Heart left ventricle (tissue), 13 donors: ENCODE measurements around the gene STPG1.

Source experiments
- POLR2A ChIP-seq, 2 donors: fragments of 450-650 bp; IDR thresholded peaks; one replicate each; pipeline ENCODE4 v1.6.1; 2017; ENCODE audit warnings: antibody characterized with exemption in 2 of 2, mild to moderate bottlenecking in 2 of 2, moderate library complexity in 2 of 2
- TF ChIP-seq, protein P1 (sequence below), 12 donors: fragments of 200-600 bp; sonication (generic) in 4 of 12; IDR thresholded peaks; one replicate each; pipeline versions ENCODE4 v1.5.0 to v1.8.0; 2018 to 2022; ENCODE audit warnings: antibody characterized with exemption in 12 of 12, mild to moderate bottlenecking in 5 of 12
- donor health status: ischemic (EF 13 %, LVEDD 7.1; RV severe dilation, severe dysfunction).
- donor health status: DM: no; HTN: yes; CAD: no.
- donor health status: DM: no; HTN: no; CAD: no.
- donor health status: ischemic (EF 25% LVEDD 6.9; RV normal size, moderate dysfunction).
- donor health status: ischemic (EF 25% LVEDD 5.7; RV mildly dilated, moderate dysfunction).
- donor health status: ischemic (EF 35%, LVEDD 5.7; RV mildly dilated, moderate dysfunction).
- donor health status: nonischemic (EF 11% LVEDD 7.7; RV severe dilation, severe dysfunction).
- donor health status: DM: yes; HTN: yes; CAD: no.
- donor health status: PGD.
- donor health status: ischemic (EF 29% LVEDD 5.4; RV normal size, mild dysfunction).
- donor health status: nonischemic (EF 23%, LVEDD 6.1; RV moderate dilation, normal function).

- TF ChIP-seq, protein P1, sequence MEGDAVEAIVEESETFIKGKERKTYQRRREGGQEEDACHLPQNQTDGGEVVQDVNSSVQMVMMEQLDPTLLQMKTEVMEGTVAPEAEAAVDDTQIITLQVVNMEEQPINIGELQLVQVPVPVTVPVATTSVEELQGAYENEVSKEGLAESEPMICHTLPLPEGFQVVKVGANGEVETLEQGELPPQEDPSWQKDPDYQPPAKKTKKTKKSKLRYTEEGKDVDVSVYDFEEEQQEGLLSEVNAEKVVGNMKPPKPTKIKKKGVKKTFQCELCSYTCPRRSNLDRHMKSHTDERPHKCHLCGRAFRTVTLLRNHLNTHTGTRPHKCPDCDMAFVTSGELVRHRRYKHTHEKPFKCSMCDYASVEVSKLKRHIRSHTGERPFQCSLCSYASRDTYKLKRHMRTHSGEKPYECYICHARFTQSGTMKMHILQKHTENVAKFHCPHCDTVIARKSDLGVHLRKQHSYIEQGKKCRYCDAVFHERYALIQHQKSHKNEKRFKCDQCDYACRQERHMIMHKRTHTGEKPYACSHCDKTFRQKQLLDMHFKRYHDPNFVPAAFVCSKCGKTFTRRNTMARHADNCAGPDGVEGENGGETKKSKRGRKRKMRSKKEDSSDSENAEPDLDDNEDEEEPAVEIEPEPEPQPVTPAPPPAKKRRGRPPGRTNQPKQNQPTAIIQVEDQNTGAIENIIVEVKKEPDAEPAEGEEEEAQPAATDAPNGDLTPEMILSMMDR (IDR thresholded peaks at IDR 0.05), result no peak
- no peak for TF ChIP-seq POLR2A (IDR thresholded peaks at IDR 0.05)
These were observed 9.8 kb downstream of the STPG1 start for GRCh38 chr1:24403806-24404205.
